PFSK-1 (cell line): ENCODE results near the gene PIK3C2A.

Source experiments
- FOXP2 ChIP-seq: optimal IDR thresholded peaks from 2 replicates; pipeline ENCODE3; 2011; ENCODE audit warnings: borderline replicate concordance, control low read depth, inconsistent platforms; ENCODE audit not compliant: insufficient read depth; ENCODE audit errors: extremely low read length, extremely low read depth
- POLR2AphosphoS5 ChIP-seq: IDR thresholded peaks from 2 replicates; pipeline ENCODE4 v1.6.1; 2012; ENCODE audit warnings: low read depth, mild to moderate bottlenecking, control low read depth, low read length, moderate library complexity
- SIN3A ChIP-seq: IDR thresholded peaks from 2 replicates; pipeline ENCODE4 v1.6.1; 2012; ENCODE audit warnings: mild to moderate bottlenecking, low read length, moderate library complexity, borderline replicate concordance; ENCODE audit not compliant: insufficient read depth
- TAF1 ChIP-seq: IDR thresholded peaks from 2 replicates; pipeline ENCODE4 v1.6.1; 2012; ENCODE audit warnings: low read length, control low read depth, borderline replicate concordance; ENCODE audit not compliant: insufficient read depth
- TF ChIP-seq, protein P1 (sequence below), 2 experiments: IDR thresholded peaks; 2 replicates each; pipeline versions ENCODE4 v1.6.1 to v1.8.0; 2011 to 2012; ENCODE audit warnings: low read depth in 2 of 2, low read length in 2 of 2, control low read depth in 1 of 2, inconsistent platforms in 1 of 2, mild to moderate bottlenecking in 1 of 2, moderate library complexity in 1 of 2; ENCODE audit not compliant: insufficient read depth in 1 of 2

DNA sequence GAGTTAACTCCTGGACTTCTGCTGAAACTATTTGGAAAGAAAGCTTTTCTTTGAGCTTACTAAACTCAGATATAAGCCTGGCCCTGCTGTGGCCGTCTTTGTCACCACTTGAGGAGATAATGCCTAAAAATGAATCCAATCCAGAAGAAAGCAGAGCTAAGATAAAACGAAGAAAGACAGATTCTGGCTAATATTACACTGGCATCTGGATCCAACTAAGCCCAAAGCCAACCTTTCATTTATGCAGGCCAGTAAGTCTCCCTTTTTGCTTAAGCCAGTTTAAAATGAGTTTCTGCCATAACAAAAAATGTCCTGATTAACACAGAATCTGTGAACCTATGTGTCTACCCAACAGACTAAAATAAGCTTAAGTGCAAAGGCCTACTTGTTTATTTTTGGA lies 34.5 kb downstream of the PIK3C2A start:
- no peak for TF ChIP-seq POLR2AphosphoS5
- TF ChIP-seq, protein P1, sequence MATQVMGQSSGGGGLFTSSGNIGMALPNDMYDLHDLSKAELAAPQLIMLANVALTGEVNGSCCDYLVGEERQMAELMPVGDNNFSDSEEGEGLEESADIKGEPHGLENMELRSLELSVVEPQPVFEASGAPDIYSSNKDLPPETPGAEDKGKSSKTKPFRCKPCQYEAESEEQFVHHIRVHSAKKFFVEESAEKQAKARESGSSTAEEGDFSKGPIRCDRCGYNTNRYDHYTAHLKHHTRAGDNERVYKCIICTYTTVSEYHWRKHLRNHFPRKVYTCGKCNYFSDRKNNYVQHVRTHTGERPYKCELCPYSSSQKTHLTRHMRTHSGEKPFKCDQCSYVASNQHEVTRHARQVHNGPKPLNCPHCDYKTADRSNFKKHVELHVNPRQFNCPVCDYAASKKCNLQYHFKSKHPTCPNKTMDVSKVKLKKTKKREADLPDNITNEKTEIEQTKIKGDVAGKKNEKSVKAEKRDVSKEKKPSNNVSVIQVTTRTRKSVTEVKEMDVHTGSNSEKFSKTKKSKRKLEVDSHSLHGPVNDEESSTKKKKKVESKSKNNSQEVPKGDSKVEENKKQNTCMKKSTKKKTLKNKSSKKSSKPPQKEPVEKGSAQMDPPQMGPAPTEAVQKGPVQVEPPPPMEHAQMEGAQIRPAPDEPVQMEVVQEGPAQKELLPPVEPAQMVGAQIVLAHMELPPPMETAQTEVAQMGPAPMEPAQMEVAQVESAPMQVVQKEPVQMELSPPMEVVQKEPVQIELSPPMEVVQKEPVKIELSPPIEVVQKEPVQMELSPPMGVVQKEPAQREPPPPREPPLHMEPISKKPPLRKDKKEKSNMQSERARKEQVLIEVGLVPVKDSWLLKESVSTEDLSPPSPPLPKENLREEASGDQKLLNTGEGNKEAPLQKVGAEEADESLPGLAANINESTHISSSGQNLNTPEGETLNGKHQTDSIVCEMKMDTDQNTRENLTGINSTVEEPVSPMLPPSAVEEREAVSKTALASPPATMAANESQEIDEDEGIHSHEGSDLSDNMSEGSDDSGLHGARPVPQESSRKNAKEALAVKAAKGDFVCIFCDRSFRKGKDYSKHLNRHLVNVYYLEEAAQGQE (IDR thresholded peaks at IDR 0.05; ENCODE audit: insufficient read depth in 1 of 2, low read depth in 2 of 2, low read length in 2 of 2): no peak
- no peak for TF ChIP-seq SIN3A
- TF ChIP-seq TAF1: no peak
- TF ChIP-seq FOXP2: no peak
